ENCODE measurements around the gene HDAC1.

GRCh38 chr1:32318127-32318869, 26.4 kb downstream of the HDAC1 start:
- no peak for TF ChIP-seq PKNOX1 (IDR thresholded peaks at IDR 0.05)
- TF ChIP-seq CTBP1 (IDR thresholded peaks at IDR 0.05; ENCODE audit: borderline replicate concordance): no peak
- TF ChIP-seq BHLHE40 (IDR thresholded peaks at IDR 0.05; ENCODE audit: borderline replicate concordance): no peak
- TF ChIP-seq SUZ12 (IDR thresholded peaks at IDR 0.05): no peak
- TF ChIP-seq HDGF (IDR thresholded peaks at IDR 0.05; ENCODE audit: borderline replicate concordance): no peak
- no peak for TF ChIP-seq ELF4 (IDR thresholded peaks at IDR 0.05)
- TF ChIP-seq TARDBP (IDR thresholded peaks at IDR 0.05): no peak
- no peak for TF ChIP-seq NFRKB (IDR thresholded peaks at IDR 0.05)
- no peak for TF ChIP-seq FOXM1 (IDR thresholded peaks at IDR 0.05; ENCODE audit: borderline replicate concordance)
- TF ChIP-seq ARNT (IDR thresholded peaks at IDR 0.05): no peak
- TF ChIP-seq FOXA1 (IDR thresholded peaks at IDR 0.05): no peak
- TF ChIP-seq L3MBTL2 (conservative IDR thresholded peaks at IDR 0.05): no peak
